ENCODE data around the gene RIMBP2.

RIMBP2 gene, protein sequence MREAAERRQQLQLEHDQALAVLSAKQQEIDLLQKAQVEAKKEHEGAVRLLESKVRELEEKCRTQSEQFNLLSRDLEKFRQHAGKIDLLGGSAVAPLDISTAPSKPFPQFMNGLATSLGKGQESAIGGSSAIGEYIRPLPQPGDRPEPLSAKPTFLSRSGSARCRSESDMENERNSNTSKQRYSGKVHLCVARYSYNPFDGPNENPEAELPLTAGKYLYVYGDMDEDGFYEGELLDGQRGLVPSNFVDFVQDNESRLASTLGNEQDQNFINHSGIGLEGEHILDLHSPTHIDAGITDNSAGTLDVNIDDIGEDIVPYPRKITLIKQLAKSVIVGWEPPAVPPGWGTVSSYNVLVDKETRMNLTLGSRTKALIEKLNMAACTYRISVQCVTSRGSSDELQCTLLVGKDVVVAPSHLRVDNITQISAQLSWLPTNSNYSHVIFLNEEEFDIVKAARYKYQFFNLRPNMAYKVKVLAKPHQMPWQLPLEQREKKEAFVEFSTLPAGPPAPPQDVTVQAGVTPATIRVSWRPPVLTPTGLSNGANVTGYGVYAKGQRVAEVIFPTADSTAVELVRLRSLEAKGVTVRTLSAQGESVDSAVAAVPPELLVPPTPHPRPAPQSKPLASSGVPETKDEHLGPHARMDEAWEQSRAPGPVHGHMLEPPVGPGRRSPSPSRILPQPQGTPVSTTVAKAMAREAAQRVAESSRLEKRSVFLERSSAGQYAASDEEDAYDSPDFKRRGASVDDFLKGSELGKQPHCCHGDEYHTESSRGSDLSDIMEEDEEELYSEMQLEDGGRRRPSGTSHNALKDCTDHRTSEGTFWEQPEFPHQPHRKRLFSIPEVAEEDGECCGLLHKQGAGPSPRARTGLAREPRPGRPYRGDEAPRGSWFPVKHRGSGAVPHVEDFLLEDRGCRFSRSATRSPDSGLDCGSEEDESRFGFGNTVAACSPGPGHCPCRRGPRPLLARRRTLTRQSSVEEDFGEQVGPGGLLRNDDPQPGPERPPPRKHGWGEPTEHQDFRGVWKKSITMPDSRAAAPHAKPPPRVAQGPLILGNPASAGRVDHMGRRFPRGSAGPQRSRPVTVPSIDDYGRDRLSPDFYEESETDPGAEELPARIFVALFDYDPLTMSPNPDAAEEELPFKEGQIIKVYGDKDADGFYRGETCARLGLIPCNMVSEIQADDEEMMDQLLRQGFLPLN (N-terminal part only)

DNA sequence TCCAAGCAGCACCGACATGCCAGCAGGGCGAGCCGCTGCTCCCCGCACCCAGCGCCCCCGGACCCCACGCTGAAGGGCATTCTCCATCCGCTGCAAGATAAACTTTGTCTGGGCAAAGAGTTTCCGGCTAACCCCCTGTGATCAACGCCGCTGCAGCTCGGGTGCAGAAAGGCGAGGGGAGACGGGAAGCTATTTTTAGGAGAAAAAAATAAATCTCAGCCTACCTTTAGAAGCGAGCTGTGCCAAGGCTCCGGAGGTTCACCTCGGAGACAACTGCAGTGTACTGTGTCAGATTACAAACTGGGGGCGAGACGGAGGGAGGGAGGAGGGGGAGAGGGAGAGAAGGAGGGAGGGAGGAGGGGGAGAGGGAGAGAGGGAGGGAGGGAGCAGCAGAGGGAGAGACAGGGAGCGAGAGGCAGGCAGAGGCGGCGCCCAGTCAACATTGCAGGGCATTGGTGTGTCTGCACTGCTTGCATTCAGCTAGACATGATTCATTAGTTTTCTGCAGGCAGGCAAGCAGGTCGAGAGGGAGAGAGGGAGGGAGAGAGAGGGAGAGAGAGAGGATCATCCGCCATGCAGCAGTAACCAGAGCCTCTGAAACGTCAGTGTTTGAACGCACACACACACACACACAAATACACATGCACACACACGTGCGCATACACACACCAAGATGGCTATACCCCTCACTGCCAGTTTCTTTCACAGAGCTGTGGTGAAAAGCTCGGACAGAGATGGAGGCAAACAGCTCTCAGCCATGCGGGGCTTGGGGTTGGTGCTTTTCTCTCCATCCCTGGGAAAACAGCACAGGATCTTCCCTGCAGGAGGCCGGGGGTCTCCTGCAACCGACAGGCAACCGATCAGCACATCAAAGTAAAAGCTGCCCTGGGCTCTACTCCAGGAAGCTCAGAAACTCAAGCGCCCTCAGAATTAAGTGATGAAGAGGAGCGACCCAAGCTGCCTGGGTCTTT lies at the start of gene RIMBP2:
TSS of gene RIMBP2 (minus strand) at position 302 of the 971 bp plus-strand sequence. CDS start 237,286 bp downstream, outside the sequence.
- TF ChIP-seq, protein P1, sequence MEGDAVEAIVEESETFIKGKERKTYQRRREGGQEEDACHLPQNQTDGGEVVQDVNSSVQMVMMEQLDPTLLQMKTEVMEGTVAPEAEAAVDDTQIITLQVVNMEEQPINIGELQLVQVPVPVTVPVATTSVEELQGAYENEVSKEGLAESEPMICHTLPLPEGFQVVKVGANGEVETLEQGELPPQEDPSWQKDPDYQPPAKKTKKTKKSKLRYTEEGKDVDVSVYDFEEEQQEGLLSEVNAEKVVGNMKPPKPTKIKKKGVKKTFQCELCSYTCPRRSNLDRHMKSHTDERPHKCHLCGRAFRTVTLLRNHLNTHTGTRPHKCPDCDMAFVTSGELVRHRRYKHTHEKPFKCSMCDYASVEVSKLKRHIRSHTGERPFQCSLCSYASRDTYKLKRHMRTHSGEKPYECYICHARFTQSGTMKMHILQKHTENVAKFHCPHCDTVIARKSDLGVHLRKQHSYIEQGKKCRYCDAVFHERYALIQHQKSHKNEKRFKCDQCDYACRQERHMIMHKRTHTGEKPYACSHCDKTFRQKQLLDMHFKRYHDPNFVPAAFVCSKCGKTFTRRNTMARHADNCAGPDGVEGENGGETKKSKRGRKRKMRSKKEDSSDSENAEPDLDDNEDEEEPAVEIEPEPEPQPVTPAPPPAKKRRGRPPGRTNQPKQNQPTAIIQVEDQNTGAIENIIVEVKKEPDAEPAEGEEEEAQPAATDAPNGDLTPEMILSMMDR (IDR thresholded peaks at IDR 0.05) = no peak

DNA sequence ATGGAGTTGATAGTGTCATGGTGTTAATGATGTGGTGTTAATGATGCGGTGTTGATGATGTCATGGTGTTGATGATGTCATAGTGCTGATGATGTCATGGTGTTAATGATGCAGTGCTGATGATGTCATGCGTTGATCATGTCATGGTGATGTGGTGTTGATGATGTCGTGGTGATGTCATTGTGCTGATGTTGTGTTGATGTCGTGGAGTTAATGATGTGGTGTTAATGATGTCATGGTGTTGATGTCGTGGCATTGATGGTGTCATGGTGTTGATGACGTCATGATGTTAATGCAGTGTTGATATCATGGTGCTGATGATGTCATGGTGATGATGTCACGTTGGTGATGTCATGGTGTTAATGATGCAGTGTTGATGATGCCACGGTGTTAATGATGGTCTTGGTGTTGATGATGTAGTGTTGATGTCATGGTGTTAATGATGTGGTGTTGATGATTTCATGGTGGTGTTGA lies 49.1 kb upstream of the RIMBP2 start:
- TF ChIP-seq, protein P1 (IDR thresholded peaks at IDR 0.05) = no peak

DNA sequence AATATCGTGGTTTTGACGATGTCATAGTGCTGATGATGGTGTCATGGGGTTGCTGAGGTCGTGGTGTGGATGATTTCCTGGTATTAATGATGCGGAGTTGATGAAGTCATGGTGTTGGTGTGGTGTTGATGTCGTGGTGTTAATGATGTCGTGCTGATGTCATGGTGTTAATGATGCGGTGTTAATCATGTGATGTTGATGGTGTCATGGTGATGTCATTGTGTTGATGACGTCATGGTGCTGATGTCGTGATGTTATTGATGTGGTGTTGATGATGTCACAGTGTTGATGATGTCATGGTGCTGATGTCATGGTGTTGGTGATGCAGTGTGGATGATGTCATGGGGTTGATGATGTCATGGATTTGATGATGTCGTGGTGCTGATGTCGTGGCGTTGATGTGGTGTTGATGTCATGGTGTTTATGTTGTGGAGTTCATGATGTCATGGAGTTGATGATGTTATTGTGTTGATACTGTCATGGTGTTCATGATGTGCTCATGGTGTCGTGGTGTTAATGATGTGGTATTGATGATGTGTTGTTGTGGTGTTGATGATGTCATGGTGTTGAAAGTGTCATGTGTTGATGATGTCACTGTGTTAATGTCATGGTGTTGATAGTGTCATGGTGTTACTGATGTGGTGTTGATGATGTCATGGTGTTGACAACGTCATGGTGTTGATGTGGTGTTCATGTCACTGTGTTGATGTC lies 48.5 kb upstream of the RIMBP2 start:
- TF ChIP-seq, protein P1 (IDR thresholded peaks at IDR 0.05) = no peak

DNA sequence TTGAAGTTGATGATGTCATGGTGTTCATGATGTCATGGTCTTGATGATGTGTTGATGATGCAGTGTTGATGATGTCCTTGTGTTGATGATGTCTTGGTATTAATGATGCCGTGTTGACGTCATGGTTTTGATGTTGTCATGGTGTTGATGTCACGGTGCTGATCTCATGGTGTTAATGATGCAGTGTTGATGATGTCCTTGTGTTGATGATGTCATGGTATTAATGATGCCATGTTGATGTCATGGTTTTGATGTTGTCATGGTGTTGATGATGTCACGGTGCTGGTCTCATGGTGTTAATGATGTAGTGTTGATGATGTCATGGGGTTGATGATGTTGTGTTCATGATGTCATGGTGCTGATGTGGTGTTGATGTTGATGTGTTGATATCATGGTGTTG lies 48.0 kb upstream of the RIMBP2 start:
- TF ChIP-seq, protein P1 (IDR thresholded peaks at IDR 0.05) = no peak

DNA sequence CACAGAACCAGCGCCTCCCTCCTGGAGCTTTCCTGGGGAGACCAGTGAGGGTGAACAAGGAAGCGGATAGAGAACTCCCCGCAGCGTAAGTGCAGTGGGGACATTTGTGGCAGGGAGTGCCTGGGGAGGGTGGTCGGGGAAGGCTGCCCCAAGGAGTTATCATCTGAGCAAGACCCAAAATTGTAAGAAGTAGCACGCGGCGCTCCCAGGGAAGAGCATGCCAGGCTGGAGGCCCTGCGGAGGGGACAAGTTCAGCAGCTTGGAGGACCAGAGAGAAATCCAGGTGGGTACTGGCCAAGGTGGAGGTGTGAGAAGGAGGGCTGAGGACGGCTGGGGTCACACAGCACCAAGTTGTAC lies 46.2 kb upstream of the RIMBP2 start:
- TF ChIP-seq, protein P1 (IDR thresholded peaks at IDR 0.05) = no peak

DNA sequence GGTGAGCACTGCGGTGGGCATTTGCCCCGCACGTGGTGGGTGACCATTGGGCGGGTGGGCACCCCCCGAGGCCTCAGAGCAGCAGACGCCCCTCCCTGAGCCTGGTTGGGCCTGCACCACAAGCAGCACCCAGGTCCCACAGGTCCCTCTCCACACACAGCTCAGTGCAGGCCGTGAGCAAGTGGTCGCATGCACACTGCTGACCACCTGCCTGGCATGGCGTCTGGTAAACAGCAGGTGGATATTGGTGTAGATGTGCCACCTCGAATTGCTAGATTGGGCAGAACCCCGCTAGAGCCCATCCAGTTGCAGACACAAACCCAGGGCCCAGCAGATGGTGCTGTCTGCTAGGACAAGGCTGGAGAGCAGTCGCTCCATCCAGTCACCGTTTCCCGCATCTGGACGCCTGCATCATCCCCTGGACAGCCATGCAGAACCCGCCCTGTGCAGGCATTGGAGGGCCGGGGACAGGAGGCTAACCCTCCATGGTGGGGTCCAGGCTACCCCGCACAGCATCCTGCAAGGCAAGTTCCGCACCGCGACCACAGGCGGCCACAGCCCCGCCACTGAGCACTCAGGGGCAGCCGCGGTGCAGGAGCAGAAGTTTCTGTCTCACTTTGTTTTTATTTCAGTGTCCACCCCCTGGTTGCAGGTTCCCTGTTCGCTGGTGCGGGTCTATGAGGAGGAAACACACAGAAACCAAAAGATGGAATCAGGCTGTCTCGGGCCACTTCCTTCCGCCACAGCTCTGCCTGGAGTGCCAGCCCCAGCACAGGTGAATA lies 45.6 kb upstream of the RIMBP2 start:
- TF ChIP-seq, protein P1 (IDR thresholded peaks at IDR 0.05) = peak; percentile 72

All from LNCAP (cell line).